K562 (cell line): Measurements from ENCODE around the gene UBA1. TPM values are rescaled to one million over a fixed set of nuclear protein-coding genes. Genes with fewer than 3 reads are reported as not detected.

ENCODE experiments used
- ARID4B ChIP-seq: sonication (generic); formaldehyde crosslinking; IDR thresholded peaks from 2 replicates; pipeline ENCODE4 v1.8.0; 2022; ENCODE audit warnings: mild to moderate bottlenecking, missing genetic modification reagents
- ARNT ChIP-seq, 2 experiments: fragments of 450-650 bp; IDR thresholded peaks; 2 replicates each; pipeline ENCODE4 v1.6.1; 2016; ENCODE audit warnings: mild to moderate bottlenecking in 1 of 2
- CC2D1A ChIP-seq: fragments of 450-650 bp; IDR thresholded peaks from 2 replicates; pipeline ENCODE4 v1.6.1; 2017; ENCODE audit warnings: mild to moderate bottlenecking
- COPS2 ChIP-seq: fragments of 450-650 bp; conservative IDR thresholded peaks from 2 replicates; pipeline ENCODE4 v1.6.1; 2016; ENCODE audit warnings: mild to moderate bottlenecking, moderate library complexity
- FOXA3 ChIP-seq, 2 experiments: fragments of 450-650 bp in 1 of 2; sonication (generic) in 1 of 2; formaldehyde crosslinking; IDR thresholded peaks in 1 of 2; conservative IDR thresholded peaks in 1 of 2; 2 replicates each; pipeline versions ENCODE4 v1.4.0 to v1.8.0; 2020 to 2022; ENCODE audit warnings: mild to moderate bottlenecking in 2 of 2, missing genetic modification reagents in 1 of 2
- GTF2A2 ChIP-seq: IDR thresholded peaks from 2 replicates; pipeline ENCODE4 v1.6.1; 2016; ENCODE audit warnings: mild to moderate bottlenecking, missing genetic modification characterization, missing compliant biosample characterization
- L3MBTL2 ChIP-seq: fragments of 450-650 bp; IDR thresholded peaks from 2 replicates; pipeline ENCODE4 v1.6.1; 2016; ENCODE audit warnings: mild to moderate bottlenecking, moderate library complexity
- MTA1 ChIP-seq: fragments of 450-650 bp; IDR thresholded peaks from 2 replicates; pipeline ENCODE4 v1.6.1; 2017; ENCODE audit warnings: borderline replicate concordance
- PHF20 ChIP-seq: fragments of 450-650 bp; IDR thresholded peaks from 2 replicates; pipeline ENCODE4 v1.6.1; 2018; ENCODE audit not compliant: partially characterized antibody
- RB1 ChIP-seq: fragments of 450-650 bp; IDR thresholded peaks from 2 replicates; pipeline ENCODE4 v1.6.1; 2017; ENCODE audit warnings: low read depth, mild to moderate bottlenecking
- RBFOX2 ChIP-seq: fragments of 200-400 bp; formaldehyde crosslinking; IDR thresholded peaks from 2 replicates; pipeline ENCODE4 v1.6.1; 2017; ENCODE audit warnings: low read depth, mild to moderate bottlenecking, low read length, moderate library complexity
- SMAD4 ChIP-seq: fragments of 250-450 bp; sonication (Bioruptor Pico); conservative IDR thresholded peaks from 2 replicates; pipeline ENCODE4 v1.8.0; 2021; ENCODE audit warnings: inconsistent platforms, mild to moderate bottlenecking, moderate library complexity
- WHSC1 ChIP-seq: IDR thresholded peaks from one replicate; pipeline ENCODE4 v1.6.1; 2012; ENCODE audit warnings: low read length, control low read depth, inconsistent platforms
- ZFX ChIP-seq: sonication (generic); formaldehyde crosslinking; IDR thresholded peaks from 2 replicates; pipeline ENCODE4 v1.8.0; 2022; ENCODE audit warnings: mild to moderate bottlenecking, missing genetic modification reagents, moderate library complexity
- ZNF184 ChIP-seq: sonication (generic); formaldehyde crosslinking; IDR thresholded peaks from 2 replicates; pipeline ENCODE4 v1.5.0; 2020; ENCODE audit warnings: missing genetic modification reagents
- ZNF253 ChIP-seq: fragments of 250-450 bp; sonication (Bioruptor Pico); conservative IDR thresholded peaks from 2 replicates; pipeline ENCODE4 v1.6.1; 2021; ENCODE audit warnings: mild to moderate bottlenecking
- ZNF347 ChIP-seq: fragments of 450-650 bp; formaldehyde crosslinking; IDR thresholded peaks from 2 replicates; pipeline ENCODE4 v1.4.0; 2020; ENCODE audit warnings: low read depth, mild to moderate bottlenecking, moderate library complexity
- ZNF512 ChIP-seq: IDR thresholded peaks from 2 replicates; pipeline ENCODE4 v1.6.1; 2016; ENCODE audit warnings: missing genetic modification characterization, missing compliant biosample characterization
- ZSCAN32 ChIP-seq: fragments of 450-650 bp; formaldehyde crosslinking; IDR thresholded peaks from 2 replicates; pipeline ENCODE4 v1.4.0; 2020; ENCODE audit warnings: mild to moderate bottlenecking, moderate library complexity
- polyA plus RNA-seq, 8 experiments: library from polyadenylated mRNA; depleted of rRNA in 4 of 8; stranded (reverse) in 5 of 8; unstranded in 3 of 8; fragments of >200 nt; fragmentation: Nextera tagmentation in 2 of 8; fragmentation: Illumina TruSeq in 1 of 8; extraction: Ambion mirVana in 2 of 8; extraction: Trizol in 1 of 8; gene quantifications; 2 replicates each; pipeline versions ENCODE4 v1.2.1 to v1.2.3, GENCODE V29; 2011 to 2014; ENCODE audit warnings: inconsistent platforms in 1 of 8, missing spikeins in 1 of 8
- total RNA-seq, 7 experiments: library from RNA; depleted of rRNA in 6 of 7; stranded (reverse); fragments of >200 nt in 6 of 7; fragmentation: Illumina TruSeq in 2 of 7; extraction: Trizol in 2 of 7; gene quantifications; 2 replicates each; pipeline versions ENCODE4 v1.2.1 to v1.2.3, GENCODE V29; 2011 to 2021; ENCODE audit warnings: low replicate concordance in 1 of 7
- TF ChIP-seq, protein P1 (sequence below), 2 experiments: IDR thresholded peaks in 1 of 2; conservative IDR thresholded peaks in 1 of 2; 2 replicates each; pipeline ENCODE4 v1.6.1; 2016; ENCODE audit warnings: low read depth in 2 of 2, mild to moderate bottlenecking in 1 of 2, missing compliant biosample characterization in 1 of 2, missing genetic modification characterization in 1 of 2, moderate library complexity in 1 of 2

UBA1 gene
- total and polyA plus RNA-seq, 9 of the 15 experiments (the other 6 are each of a cell fraction or from before 2014, with no cell fraction given): 32.0 to 174 (median 93.6) TPM

- TF ChIP-seq ZFX (CRISPR knock-in tag) (peak; percentile 73), ZNF347 (no peak), L3MBTL2 (peak; percentile 45; the same call in 1 of the 2 replicates), RBFOX2 (peak; percentile 97), MTA1 (no peak), ZNF184 (CRISPR knock-in tag) (no peak), ARID4B (peak; percentile 57; the same call in 1 of the 2 replicates), SMAD4 (0 out of 2 replicates have a peak, but pooled peaks have one; percentile 20), COPS2 (no peak), WHSC1 (no peak), GTF2A2 (tag) (no peak), ARNT (IDR thresholded peaks at IDR 0.05) (peak in 1 of 2 experiments; percentile 72; a peak in 1 of 4 replicates), CC2D1A (0 out of 2 replicates have a peak, but pooled peaks have one; percentile 50), ZNF253 (no peak), FOXA3 (CRISPR knock-in tag; conservative IDR thresholded peaks at IDR 0.05 in 1 of 2, IDR thresholded peaks at IDR 0.05 in 1 of 2) (0 out of 4 replicates have a peak, but pooled peaks of 1 of the 2 experiments have one; percentile 34), ZSCAN32 (no peak), RB1 (0 out of 2 replicates have a peak, but pooled peaks have one; percentile 29), PHF20 (peak; percentile 52), ZNF512 (no peak)
- TF ChIP-seq, protein P1, sequence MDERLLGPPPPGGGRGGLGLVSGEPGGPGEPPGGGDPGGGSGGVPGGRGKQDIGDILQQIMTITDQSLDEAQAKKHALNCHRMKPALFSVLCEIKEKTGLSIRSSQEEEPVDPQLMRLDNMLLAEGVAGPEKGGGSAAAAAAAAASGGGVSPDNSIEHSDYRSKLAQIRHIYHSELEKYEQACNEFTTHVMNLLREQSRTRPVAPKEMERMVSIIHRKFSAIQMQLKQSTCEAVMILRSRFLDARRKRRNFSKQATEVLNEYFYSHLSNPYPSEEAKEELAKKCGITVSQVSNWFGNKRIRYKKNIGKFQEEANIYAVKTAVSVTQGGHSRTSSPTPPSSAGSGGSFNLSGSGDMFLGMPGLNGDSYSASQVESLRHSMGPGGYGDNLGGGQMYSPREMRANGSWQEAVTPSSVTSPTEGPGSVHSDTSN (CRISPR knock-in tag; IDR thresholded peaks at IDR 0.05; ENCODE audit: low read depth): no peak
- TF ChIP-seq, protein P1 (tag; conservative IDR thresholded peaks at IDR 0.05; ENCODE audit: low read depth): peak; percentile 46; the same call in 1 of the 2 replicates
Observed at GRCh38 chrX:47193475-47194193, at the start of gene UBA1 (continued).
